HUES64 (cell line): ENCODE measurements around the gene FADS3.

ENCODE experiments used
- H3K27ac ChIP-seq: 2 replicates; pipeline ENCODE4 v1.7.0; 2013; ENCODE audit warnings: low read depth, low read length, inconsistent platforms
- H3K27me3 ChIP-seq: 2 replicates; pipeline ENCODE4 v1.6.1; 2013; ENCODE audit warnings: mild to moderate bottlenecking, low read length; ENCODE audit not compliant: insufficient read depth
- H3K36me3 ChIP-seq: 2 replicates; pipeline ENCODE4 v1.6.1; 2013; ENCODE audit warnings: mild to moderate bottlenecking, low read length; ENCODE audit not compliant: insufficient read depth
- H3K4me1 ChIP-seq: 2 replicates; pipeline ENCODE4 v1.6.1; 2013; ENCODE audit warnings: mild to moderate bottlenecking, low read length, moderate library complexity; ENCODE audit not compliant: insufficient read depth
- H3K4me3 ChIP-seq: 2 replicates; pipeline ENCODE4 v1.5.1; 2013; ENCODE audit warnings: mild to moderate bottlenecking, low read length, moderate library complexity
- H3K9ac ChIP-seq: 2 replicates; pipeline ENCODE4 v1.6.1; 2013; ENCODE audit warnings: mild to moderate bottlenecking, low read depth, low read length
- H3K9me3 ChIP-seq: 2 replicates; pipeline ENCODE4 v1.6.1; 2013; ENCODE audit warnings: low read depth, low read length; ENCODE audit not compliant: insufficient read depth
- WGBS: fragments of 150-250, 120-280 bp; methylation state at CpG from one replicate; pipeline ENCODE4 v1.1.7; 2013; ENCODE audit warnings: missing lambda C conversion rate; 5-methylcytosine and 5-hydroxymethylcytosine counted together

FADS3 gene

DNA sequence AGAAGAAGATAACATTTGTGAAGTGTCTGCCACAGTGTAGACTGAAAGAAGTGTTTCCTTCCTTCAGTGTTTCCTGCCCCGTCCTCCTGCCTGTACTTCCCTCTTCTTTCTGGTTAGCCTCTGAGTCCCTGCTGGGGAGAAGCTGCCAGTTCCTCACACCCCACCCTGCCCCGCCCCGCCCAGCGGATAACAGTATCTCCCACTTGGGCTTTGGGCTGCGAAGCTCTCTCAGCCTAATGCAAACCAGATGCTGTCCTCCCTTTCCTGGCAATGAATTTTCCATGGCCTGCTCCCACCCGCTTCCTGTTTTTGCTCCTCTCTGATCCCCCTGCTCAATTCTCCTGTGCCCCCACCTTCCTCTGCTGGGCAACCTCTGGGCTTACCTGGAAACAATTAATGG is 31.2 kb upstream of the FADS3 start:
- Histone ChIP-seq H3K4me3 (no peak overlapping the region), H3K4me1 (peaks cover 17% of the 10 kb centered on the region), H3K27ac (no peak overlapping the region), H3K27me3 (peaks cover 15% of the 10 kb centered on the region), H3K36me3 (no peaks in the 10 kb centered on the region), H3K9ac (no peak overlapping the region), H3K9me3 (no peaks in the 10 kb centered on the region)
- whole genome bisulfite sequencing = 66% methylated on average over 6 of the region's 6 CpGs

DNA sequence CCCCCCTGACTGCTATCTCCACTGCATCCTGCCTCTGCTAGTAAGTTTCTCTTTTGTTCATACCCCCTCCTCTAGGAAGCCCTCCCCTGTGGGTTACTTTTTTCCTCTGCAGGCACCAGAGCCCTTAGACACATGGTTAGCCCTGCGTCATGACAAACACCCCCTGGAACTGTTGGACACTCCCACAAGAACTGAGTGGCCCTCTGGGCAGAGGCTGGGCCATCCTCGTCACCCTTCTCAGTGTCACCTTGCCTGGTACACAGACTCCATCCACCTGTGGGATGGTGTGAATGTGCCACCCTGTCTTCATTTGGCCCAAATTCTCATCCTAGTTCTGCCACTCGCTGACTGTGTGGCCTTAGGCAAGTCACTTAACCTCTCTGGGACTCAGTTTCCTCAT is 30.1 kb upstream of the FADS3 start:
- no peak overlapping the region for H3K4me3 ChIP-seq
- no peak overlapping the region for H3K27ac ChIP-seq
- 92% methylated on average over 3 of the region's 3 CpGs for WGBS
- no peaks in the 10 kb centered on the region for H3K9me3 ChIP-seq
- H3K9ac ChIP-seq = no peak overlapping the region
- H3K27me3 ChIP-seq = peaks cover 25% of the 10 kb centered on the region
- H3K36me3 ChIP-seq = no peaks in the 10 kb centered on the region
- H3K4me1 ChIP-seq = peaks cover 17% of the 10 kb centered on the region

DNA sequence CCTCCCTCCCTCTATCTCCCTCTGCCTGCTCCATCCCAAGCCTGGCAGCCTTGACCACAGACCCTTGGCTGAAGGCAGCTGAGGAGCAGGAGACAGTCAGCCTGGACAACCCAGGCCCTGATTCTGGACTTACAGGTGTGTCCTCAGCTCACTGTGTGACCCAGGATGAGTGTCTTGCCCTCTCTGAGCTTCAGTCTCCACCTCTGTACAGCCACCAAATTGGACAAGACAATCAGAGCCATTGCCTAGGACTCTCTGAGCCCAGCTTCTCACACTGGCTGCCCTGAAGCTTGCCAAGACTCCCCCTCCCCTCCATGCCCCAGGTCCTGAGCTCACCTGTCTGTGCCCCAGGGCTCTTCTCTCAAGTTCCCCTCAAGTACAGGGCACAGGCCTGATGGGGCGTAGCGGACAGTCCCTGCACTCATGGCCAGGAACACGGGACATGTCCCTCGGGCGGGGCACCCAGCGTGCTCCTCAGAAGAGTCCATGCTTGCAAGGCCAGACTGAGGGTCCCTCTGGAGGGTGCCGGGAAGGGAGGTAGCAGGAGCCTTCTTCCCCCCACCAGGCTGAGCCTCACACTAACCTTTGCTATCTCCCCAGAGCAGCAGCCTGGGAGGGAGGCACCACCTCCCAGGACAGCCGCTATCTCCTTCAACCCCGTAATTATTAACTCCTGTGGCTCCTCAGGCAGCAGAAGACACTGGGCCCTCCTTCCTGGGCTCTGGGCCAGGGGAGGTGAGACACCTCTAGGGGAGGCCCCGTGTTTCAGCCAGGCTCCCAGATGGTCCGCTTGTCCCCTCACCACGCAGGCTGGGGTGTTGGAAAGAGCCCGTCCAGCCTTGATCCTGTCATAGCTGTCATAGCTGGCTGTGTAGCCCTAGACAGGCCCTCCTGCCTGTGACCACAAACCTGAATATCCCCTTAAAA is 28.6 kb upstream of the FADS3 start:
- 89% methylated on average over 13 of the region's 13 CpGs for WGBS
- H3K9me3 ChIP-seq = no peaks in the 10 kb centered on the region
- peaks cover 28% of the 10 kb centered on the region for H3K27me3 ChIP-seq
- no peak overlapping the region for H3K4me3 ChIP-seq
- H3K36me3 ChIP-seq = no peaks in the 10 kb centered on the region
- no peak overlapping the region for H3K27ac ChIP-seq
- H3K9ac ChIP-seq = no peak overlapping the region
- H3K4me1 ChIP-seq = peaks cover 17% of the 10 kb centered on the region

DNA sequence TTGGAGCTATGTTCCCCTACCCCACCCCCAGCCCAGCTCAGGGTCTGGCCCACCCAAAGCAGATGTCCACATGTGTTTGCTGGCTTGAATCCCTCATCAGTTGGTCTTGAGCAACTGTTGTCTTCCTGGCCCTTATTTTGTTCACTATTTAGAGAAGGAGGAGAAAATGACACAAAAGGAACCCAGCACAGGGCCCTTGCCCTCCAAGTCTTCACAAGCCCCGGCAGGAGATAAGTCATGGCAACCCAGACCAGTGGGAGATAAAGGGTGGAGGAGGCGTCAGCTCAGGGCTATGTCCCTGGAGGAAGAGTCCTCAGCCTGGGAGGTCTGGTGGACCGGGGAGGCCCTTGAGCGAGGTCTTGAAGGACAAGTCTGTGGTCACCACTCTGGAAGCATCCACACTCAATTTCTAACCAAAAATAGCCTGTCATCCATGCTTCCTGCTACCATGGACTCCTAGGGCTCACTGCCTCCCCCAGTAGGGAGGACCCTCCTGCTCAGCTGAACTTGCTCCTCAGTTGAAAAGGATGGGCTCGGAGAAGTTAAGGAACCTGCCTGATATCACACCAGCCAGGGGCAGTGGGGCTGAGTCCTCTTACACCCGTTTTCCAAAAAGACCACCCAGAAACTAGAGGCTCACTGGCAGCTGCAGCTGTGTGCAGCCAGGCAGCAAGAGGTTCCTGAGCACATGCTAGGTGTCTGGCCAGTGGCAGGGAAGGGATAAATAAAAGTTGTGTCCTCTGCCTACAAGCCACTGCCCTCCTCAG is 27.8 kb upstream of the FADS3 start:
- Histone ChIP-seq H3K4me1 (peaks cover 16% of the 10 kb centered on the region), H3K27me3 (peaks cover 28% of the 10 kb centered on the region), H3K9me3 (no peaks in the 10 kb centered on the region), H3K27ac (no peak overlapping the region), H3K9ac (no peak overlapping the region), H3K4me3 (no peak overlapping the region), H3K36me3 (no peaks in the 10 kb centered on the region)
- WGBS = 90% methylated on average over 6 of the region's 6 CpGs

DNA sequence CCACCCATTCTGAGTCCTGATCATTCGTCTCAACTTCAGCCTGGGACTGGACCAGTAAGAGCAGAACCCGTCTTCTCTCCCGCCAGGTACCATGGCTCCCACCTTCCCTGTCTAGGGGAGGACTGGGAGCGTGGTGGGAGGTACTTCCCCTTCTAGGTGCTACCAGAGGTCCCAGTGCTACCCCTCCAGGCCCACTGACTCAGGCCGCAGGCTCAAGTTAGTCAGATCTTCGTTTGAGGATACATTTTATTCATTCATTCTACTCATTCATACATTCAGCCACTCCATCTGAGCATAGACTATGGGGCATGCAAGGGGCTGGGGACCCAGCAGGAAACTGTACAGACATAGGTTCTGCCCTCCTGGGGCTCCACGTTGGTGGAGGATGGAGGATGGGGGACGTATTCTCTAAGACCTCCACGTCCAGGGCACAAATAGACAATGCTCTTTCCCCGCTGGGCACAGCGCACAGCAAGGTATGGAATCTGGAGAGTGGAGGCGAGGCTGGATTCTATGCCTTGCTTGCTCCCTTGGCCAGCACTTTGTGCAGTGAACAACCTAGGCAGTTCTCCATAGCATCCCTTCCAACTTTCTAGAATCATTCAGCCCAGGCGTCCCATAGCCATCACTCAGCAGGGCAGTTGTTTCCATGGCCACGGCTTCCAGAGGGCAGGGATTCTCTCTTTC is 27.0 kb upstream of the FADS3 start:
- Histone ChIP-seq H3K27me3 (peaks cover 28% of the 10 kb centered on the region), H3K36me3 (no peaks in the 10 kb centered on the region), H3K9ac (no peak overlapping the region), H3K4me3 (peak overlapping the region; percentile 59; the same call in 1 of the 2 replicates), H3K4me1 (peaks cover 8% of the 10 kb centered on the region), H3K9me3 (no peaks in the 10 kb centered on the region), H3K27ac (no peak overlapping the region)
- 89% methylated on average over 14 of the region's 14 CpGs for WGBS

DNA sequence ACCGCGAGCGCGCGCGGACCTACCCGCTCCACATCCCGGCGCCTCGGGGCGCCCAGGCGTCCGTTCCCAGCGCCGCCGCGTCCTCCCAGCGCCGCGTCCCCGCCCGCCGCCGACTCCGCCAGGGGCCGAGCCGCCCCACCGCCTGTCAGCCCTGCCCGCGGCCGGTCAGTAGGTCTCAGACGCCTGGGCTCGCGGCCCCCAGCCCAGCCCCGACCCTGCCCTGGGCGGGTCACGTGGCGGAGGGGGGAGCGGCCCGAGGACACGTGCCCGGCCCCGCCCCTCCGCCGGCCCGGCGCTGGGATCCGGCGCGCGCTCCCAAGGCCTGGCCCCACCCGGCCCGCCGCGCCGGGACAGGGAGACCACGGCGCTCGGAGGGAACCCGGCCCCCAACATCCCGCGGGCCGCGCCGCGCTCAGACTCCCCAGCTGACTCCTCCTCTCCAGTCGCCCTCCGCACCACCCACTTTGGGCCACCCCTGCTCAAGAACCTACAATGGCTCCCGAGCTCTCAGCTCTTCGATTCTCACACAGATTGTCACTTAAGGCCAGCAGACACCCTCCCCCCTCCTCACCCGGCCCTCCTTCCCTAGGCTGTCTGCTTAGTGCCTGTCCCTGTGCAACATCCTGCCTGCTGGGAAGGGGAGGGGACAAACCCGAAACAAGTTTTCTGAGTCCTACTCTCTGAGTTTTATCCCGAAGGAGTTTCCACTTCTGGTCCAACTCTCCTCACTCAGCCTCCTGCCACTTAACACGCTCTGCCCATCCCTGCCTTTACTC is 26.2 kb upstream of the FADS3 start, which contains the start of gene RAB3IL1:
RAB3IL1 (minus strand) TSS at position 233 of the 776 bp plus-strand sequence; CDS start at position 34, 199 bp downstream.
- peak within 1 kb of the TSS; percentile 59 for H3K4me3 ChIP-seq
- H3K36me3 ChIP-seq = no peaks in the 10 kb centered on the region
- no peaks in the 10 kb centered on the region for H3K9me3 ChIP-seq
- no peaks in the 10 kb centered on the region; the same call in 1 of the 2 replicates for H3K4me1 ChIP-seq
- H3K9ac ChIP-seq = peak within 1 kb of the TSS; percentile 47; the same call in 1 of the 2 replicates
- H3K27ac ChIP-seq = no peak within 1 kb of the TSS
- H3K27me3 ChIP-seq = peaks cover 28% of the 10 kb centered on the region
- whole genome bisulfite sequencing = 4% methylated on average over 74 of the region's 74 CpGs

DNA sequence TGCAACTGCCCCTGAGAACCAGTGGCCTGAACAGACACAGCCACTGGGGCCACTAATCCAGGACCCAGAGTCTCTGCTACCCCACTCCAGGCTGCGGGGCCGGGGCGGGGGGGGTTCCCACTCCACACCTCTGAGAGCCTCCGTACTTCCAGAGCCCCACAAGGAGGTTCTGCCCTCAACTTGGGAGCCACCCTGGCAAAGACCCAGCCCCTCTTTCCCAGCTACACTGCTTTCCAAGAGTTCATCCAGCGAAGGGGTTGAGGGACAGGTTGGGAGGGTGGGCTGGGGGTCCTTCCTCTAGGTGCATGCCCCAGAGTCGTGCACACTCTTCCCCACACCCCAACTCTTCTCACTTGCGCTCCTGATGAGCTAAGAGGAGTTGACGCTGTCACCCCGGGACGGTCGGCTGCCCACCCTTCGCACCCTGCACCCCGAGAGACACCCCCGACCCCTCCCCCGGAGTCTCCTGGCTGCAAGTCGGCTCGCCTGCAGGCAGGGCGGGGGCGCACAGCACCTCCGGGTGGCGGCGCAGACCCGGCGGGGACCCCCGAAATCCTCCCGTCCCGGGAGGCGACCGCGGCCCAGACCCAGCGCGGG is 25.5 kb upstream of the FADS3 start:
- no peaks in the 10 kb centered on the region for H3K9me3 ChIP-seq
- peak overlapping the region; percentile 40; the same call in 1 of the 2 replicates for H3K9ac ChIP-seq
- no peak overlapping the region for H3K27ac ChIP-seq
- H3K36me3 ChIP-seq = no peaks in the 10 kb centered on the region
- 15% methylated on average over 31 of the region's 32 CpGs for WGBS
- H3K27me3 ChIP-seq = peaks cover 28% of the 10 kb centered on the region
- H3K4me1 ChIP-seq = no peaks in the 10 kb centered on the region; the same call in 1 of the 2 replicates
- H3K4me3 ChIP-seq = peak overlapping the region; percentile 59

DNA sequence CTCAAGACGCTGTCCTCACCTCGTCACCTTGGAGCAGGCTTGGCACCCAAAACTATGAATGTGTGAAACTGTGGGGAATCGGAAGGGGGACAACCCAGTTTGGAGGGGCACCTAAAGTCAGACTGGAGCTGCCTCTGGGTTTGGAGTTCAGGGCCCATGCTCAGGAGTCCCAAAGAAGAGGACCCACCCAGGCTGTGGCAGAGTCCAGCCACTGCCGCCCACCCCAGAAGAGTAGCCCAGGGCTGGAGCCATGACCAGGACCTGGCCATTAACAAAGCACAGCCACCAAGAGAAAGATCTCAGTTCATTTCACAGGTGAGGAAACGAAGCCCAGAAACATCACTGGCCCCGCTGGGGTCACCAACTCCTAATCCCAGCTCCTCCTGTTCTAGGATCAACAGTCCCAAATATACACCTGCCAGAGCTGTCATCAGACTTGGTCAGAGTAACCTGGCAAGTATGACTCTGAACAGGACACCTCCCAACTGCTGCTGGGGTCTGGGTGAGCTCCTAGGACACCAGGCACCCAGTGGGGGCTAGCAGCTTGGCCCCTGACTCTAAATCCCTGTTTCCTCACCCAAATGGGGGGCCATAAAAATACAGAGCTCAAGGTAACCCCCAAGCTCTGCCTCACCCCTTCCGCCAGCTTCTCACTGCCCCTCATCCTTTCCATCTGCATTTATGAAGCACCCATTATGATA is 23.3 kb upstream of the FADS3 start:
- Histone ChIP-seq H3K27ac (no peak overlapping the region), H3K9ac (no peak overlapping the region)
- 94% methylated on average over 7 of the region's 7 CpGs for WGBS

DNA sequence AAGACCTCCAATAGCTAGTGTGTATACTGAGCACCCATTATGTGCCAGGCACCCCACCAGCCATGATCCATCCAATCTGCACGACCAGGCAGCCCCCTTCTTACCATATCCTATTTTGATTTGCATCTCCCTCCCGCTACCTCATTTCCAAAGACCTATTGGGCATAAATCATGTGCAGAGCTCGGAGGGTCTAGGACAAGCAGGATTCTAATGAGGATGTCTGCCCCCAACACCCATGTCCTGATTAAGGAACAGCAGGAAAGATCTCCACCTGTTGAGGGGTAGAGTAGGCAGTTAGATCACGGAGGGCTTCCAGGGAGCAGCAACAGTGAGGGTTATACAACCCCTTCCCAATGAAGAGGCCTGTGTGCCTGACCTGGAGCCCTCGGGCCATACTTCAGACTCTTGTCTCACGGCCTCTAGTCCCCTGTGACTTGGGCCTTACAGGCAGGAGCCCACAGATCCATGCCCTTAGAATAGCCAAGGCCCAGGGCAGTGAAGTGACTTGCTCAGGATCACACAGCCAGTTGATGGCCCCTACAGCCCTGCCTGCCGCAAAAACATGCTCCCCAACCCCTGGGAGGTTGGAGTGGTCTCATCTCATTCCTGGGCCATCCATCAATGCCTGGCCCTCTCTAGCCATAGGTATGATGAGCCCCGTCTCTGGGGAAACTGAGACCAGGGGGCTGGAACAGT is 22.5 kb upstream of the FADS3 start:
- Histone ChIP-seq H3K4me1 (peaks cover 5% of the 10 kb centered on the region), H3K36me3 (no peaks in the 10 kb centered on the region), H3K4me3 (no peak overlapping the region), H3K27ac (no peak overlapping the region), H3K27me3 (peaks cover 25% of the 10 kb centered on the region), H3K9me3 (no peaks in the 10 kb centered on the region), H3K9ac (no peak overlapping the region)
- 88% methylated on average over 8 of the region's 8 CpGs for WGBS

More for the DNA sequence above, 23.3 kb upstream of the FADS3 start:
- no peaks in the 10 kb centered on the region for H3K36me3 ChIP-seq
- no peaks in the 10 kb centered on the region for H3K9me3 ChIP-seq
- H3K4me3 ChIP-seq = no peak overlapping the region
- H3K4me1 ChIP-seq = no peaks in the 10 kb centered on the region; the same call in 1 of the 2 replicates
- peaks cover 28% of the 10 kb centered on the region for H3K27me3 ChIP-seq
